GM12891 (cell line): ENCODE data around the gene BAD.

Experiments used
- POLR2A ChIP-seq: IDR thresholded peaks from 2 replicates; pipeline ENCODE4 v1.6.1; 2011; ENCODE audit warnings: low read depth, low read length, control low read depth
- POLR2AphosphoS5 ChIP-seq: IDR thresholded peaks from 2 replicates; pipeline ENCODE4 v1.6.1; 2011; ENCODE audit warnings: low read depth, low read length, control low read depth
- POU2F2 ChIP-seq: IDR thresholded peaks from 2 replicates; pipeline ENCODE4 v1.6.1; 2011; ENCODE audit warnings: low read depth, mild to moderate bottlenecking, control low read depth, low read length, moderate library complexity
- SPI1 ChIP-seq: IDR thresholded peaks from 2 replicates; pipeline ENCODE4 v1.6.1; 2011; ENCODE audit warnings: low read depth, low read length, control low read depth
- TAF1 ChIP-seq: IDR thresholded peaks from 2 replicates; pipeline ENCODE4 v1.6.1; 2011; ENCODE audit warnings: low read depth, low read length, control low read depth

DNA sequence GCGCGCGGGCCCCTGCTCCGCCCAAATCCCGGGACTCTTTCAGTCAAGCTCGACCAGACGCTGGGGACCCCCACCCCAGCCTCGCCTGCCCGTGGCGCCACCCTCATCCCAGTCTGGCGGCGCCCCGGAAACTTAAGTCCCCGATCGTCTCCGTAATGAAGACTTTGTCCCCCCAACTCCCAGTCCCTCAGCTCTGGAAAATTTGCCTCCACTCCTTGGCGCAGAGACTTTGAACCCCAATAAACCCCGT, 32.8 kb downstream of the BAD start:
- no peak for TF ChIP-seq SPI1
- no peak for TF ChIP-seq TAF1
- no peak for TF ChIP-seq POLR2A
- TF ChIP-seq POLR2AphosphoS5: no peak
- no peak for TF ChIP-seq POU2F2
